ENCODE results near the gene ZMYM5. TPM values are rescaled to one million over a fixed set of nuclear protein-coding genes. Genes with fewer than 3 reads are reported as not detected.

Gene ZMYM5
- total and polyA plus RNA-seq, 9 of the 15 experiments (the other 6 are each of a cell fraction or from before 2014, with no cell fraction given), result 5.4 to 11.9 (median 7.8) TPM

DNA sequence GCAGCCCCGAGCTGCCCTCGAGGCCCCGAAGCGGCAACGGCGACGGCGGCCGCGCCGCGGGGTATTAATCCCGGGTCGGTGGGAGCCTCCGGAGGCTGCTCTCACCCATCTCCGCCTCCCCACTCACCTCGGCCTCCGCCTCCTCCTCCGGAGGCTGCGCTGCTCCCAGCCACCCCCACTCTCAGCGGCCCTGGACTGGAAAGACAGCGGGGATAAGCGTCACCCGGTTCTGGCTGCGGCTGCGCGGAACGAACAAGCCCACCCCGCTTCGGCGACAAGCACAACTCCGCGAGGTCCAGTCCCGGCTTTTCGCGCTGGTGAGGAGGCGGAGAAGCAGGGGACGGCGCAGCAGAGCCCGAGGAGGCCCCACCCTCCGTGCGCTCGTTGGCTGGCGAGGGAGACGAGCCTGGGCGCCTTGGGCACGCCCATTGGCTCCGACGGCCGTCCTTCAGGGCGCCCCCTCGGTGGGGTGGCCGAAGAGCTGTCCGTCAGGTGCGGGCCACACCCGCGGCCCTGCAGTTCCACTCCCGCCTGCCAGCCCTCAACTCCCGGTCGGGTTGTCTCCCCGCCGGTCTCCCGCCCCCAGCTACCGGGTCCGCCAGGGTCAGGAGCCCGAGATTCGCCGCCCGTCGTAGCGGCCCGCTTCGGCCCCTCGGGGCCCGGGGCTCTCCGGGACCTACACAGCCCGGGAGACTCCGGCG lies at the start of gene ZMYM5 (continued):
- TF ChIP-seq, protein P1, sequence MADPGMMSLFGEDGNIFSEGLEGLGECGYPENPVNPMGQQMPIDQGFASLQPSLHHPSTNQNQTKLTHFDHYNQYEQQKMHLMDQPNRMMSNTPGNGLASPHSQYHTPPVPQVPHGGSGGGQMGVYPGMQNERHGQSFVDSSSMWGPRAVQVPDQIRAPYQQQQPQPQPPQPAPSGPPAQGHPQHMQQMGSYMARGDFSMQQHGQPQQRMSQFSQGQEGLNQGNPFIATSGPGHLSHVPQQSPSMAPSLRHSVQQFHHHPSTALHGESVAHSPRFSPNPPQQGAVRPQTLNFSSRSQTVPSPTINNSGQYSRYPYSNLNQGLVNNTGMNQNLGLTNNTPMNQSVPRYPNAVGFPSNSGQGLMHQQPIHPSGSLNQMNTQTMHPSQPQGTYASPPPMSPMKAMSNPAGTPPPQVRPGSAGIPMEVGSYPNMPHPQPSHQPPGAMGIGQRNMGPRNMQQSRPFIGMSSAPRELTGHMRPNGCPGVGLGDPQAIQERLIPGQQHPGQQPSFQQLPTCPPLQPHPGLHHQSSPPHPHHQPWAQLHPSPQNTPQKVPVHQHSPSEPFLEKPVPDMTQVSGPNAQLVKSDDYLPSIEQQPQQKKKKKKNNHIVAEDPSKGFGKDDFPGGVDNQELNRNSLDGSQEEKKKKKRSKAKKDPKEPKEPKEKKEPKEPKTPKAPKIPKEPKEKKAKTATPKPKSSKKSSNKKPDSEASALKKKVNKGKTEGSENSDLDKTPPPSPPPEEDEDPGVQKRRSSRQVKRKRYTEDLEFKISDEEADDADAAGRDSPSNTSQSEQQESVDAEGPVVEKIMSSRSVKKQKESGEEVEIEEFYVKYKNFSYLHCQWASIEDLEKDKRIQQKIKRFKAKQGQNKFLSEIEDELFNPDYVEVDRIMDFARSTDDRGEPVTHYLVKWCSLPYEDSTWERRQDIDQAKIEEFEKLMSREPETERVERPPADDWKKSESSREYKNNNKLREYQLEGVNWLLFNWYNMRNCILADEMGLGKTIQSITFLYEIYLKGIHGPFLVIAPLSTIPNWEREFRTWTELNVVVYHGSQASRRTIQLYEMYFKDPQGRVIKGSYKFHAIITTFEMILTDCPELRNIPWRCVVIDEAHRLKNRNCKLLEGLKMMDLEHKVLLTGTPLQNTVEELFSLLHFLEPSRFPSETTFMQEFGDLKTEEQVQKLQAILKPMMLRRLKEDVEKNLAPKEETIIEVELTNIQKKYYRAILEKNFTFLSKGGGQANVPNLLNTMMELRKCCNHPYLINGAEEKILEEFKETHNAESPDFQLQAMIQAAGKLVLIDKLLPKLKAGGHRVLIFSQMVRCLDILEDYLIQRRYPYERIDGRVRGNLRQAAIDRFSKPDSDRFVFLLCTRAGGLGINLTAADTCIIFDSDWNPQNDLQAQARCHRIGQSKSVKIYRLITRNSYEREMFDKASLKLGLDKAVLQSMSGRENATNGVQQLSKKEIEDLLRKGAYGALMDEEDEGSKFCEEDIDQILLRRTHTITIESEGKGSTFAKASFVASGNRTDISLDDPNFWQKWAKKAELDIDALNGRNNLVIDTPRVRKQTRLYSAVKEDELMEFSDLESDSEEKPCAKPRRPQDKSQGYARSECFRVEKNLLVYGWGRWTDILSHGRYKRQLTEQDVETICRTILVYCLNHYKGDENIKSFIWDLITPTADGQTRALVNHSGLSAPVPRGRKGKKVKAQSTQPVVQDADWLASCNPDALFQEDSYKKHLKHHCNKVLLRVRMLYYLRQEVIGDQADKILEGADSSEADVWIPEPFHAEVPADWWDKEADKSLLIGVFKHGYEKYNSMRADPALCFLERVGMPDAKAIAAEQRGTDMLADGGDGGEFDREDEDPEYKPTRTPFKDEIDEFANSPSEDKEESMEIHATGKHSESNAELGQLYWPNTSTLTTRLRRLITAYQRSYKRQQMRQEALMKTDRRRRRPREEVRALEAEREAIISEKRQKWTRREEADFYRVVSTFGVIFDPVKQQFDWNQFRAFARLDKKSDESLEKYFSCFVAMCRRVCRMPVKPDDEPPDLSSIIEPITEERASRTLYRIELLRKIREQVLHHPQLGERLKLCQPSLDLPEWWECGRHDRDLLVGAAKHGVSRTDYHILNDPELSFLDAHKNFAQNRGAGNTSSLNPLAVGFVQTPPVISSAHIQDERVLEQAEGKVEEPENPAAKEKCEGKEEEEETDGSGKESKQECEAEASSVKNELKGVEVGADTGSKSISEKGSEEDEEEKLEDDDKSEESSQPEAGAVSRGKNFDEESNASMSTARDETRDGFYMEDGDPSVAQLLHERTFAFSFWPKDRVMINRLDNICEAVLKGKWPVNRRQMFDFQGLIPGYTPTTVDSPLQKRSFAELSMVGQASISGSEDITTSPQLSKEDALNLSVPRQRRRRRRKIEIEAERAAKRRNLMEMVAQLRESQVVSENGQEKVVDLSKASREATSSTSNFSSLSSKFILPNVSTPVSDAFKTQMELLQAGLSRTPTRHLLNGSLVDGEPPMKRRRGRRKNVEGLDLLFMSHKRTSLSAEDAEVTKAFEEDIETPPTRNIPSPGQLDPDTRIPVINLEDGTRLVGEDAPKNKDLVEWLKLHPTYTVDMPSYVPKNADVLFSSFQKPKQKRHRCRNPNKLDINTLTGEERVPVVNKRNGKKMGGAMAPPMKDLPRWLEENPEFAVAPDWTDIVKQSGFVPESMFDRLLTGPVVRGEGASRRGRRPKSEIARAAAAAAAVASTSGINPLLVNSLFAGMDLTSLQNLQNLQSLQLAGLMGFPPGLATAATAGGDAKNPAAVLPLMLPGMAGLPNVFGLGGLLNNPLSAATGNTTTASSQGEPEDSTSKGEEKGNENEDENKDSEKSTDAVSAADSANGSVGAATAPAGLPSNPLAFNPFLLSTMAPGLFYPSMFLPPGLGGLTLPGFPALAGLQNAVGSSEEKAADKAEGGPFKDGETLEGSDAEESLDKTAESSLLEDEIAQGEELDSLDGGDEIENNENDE (IDR thresholded peaks at IDR 0.05; ENCODE audit: low read depth, low read length), result no peak
- TF ChIP-seq PCBP1 (IDR thresholded peaks at IDR 0.05; ENCODE audit: low read depth, low read length, poor library complexity, severe bottlenecking) (peak; percentile 33), YY1 (IDR thresholded peaks at IDR 0.05; ENCODE audit: borderline replicate concordance in 1 of 3, control insufficient read depth in 1 of 3, extremely low read depth in 1 of 3, insufficient read depth in 3 of 3, insufficient read length in 1 of 3, insufficient replicate concordance in 2 of 3, low read depth in 1 of 3, low read length in 2 of 3) (peak in 1 of 3 experiments; percentile 29), RBM22 (IDR thresholded peaks at IDR 0.05; ENCODE audit: low read depth, low read length, poor library complexity, severe bottlenecking) (no peak), MTA3 (IDR thresholded peaks at IDR 0.05; ENCODE audit: borderline replicate concordance) (peak; percentile 86; the same call in 1 of the 2 replicates), SMARCA5 (IDR thresholded peaks at IDR 0.05) (no peak), TAL1 (IDR thresholded peaks at IDR 0.05) (no peak), TAF9B (IDR thresholded peaks at IDR 0.05; ENCODE audit: partially characterized antibody) (peak; percentile 54)
- TF ChIP-seq, protein P2, sequence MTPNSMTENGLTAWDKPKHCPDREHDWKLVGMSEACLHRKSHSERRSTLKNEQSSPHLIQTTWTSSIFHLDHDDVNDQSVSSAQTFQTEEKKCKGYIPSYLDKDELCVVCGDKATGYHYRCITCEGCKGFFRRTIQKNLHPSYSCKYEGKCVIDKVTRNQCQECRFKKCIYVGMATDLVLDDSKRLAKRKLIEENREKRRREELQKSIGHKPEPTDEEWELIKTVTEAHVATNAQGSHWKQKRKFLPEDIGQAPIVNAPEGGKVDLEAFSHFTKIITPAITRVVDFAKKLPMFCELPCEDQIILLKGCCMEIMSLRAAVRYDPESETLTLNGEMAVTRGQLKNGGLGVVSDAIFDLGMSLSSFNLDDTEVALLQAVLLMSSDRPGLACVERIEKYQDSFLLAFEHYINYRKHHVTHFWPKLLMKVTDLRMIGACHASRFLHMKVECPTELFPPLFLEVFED (CRISPR knock-in tag; conservative IDR thresholded peaks at IDR 0.05), result no peak
- TF ChIP-seq, protein P3, sequence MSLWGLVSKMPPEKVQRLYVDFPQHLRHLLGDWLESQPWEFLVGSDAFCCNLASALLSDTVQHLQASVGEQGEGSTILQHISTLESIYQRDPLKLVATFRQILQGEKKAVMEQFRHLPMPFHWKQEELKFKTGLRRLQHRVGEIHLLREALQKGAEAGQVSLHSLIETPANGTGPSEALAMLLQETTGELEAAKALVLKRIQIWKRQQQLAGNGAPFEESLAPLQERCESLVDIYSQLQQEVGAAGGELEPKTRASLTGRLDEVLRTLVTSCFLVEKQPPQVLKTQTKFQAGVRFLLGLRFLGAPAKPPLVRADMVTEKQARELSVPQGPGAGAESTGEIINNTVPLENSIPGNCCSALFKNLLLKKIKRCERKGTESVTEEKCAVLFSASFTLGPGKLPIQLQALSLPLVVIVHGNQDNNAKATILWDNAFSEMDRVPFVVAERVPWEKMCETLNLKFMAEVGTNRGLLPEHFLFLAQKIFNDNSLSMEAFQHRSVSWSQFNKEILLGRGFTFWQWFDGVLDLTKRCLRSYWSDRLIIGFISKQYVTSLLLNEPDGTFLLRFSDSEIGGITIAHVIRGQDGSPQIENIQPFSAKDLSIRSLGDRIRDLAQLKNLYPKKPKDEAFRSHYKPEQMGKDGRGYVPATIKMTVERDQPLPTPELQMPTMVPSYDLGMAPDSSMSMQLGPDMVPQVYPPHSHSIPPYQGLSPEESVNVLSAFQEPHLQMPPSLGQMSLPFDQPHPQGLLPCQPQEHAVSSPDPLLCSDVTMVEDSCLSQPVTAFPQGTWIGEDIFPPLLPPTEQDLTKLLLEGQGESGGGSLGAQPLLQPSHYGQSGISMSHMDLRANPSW (CRISPR knock-in tag; IDR thresholded peaks at IDR 0.05), result no peak
